GM18526 (cell line): Measurements from ENCODE around the gene RBMS1.

Source experiments
- POLR2A ChIP-seq: IDR thresholded peaks from 3 replicates; pipeline ENCODE4 v1.6.1; 2011; ENCODE audit not compliant: insufficient read length; ENCODE audit errors: extremely low read depth

RBMS1 gene

DNA sequence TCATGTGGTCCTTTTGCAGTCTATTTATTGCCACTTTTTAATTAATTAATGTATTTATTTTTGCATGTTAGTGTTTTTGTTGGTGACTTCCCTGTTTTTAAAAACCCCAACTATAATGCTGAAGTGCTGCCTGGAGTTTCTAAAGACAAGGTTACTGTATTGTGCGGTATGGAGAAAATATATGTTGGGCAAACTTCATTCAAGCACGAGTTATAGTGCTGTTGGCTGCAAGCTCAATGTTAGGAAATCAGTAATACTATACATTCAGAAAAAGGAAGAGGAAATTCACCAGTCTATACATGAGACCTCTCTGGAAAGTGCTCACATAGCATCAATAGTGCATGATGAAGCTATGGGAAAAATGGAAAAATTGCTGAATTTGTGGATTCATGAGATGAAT lies 15.4 kb upstream of the RBMS1 start:
- no peak for TF ChIP-seq POLR2A

GRCh38 chr2:160507464-160507863 lies 13.9 kb upstream of the RBMS1 start:
- no peak for TF ChIP-seq POLR2A

DNA sequence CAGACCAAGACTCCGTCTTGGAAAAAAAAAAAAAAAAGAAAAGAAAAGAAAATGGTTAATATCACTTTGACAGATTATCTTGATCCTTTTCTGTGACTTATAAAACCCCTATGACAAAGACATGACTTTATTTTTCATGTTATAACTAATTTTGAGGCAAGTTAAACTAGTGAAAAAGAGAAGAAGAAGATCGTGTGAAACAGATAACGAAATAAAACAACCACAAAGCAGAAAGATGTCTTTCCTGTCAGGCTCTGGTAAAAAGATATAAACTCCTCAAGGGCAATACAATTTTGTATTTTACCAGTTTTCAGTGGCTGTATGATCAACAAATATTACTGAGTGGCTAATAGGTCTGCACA lies 13.4 kb upstream of the RBMS1 start:
- TF ChIP-seq POLR2A, result no peak

- TF ChIP-seq POLR2A, result no peak
These were observed 12.9 kb upstream of the RBMS1 start for GRCh38 chr2:160506371-160507045.

GRCh38 chr2:160505256-160505655 lies 11.6 kb upstream of the RBMS1 start:
- TF ChIP-seq POLR2A, result no peak

- TF ChIP-seq POLR2A, result no peak
These were observed 8.9 kb upstream of the RBMS1 start for GRCh38 chr2:160502478-160502877.

DNA sequence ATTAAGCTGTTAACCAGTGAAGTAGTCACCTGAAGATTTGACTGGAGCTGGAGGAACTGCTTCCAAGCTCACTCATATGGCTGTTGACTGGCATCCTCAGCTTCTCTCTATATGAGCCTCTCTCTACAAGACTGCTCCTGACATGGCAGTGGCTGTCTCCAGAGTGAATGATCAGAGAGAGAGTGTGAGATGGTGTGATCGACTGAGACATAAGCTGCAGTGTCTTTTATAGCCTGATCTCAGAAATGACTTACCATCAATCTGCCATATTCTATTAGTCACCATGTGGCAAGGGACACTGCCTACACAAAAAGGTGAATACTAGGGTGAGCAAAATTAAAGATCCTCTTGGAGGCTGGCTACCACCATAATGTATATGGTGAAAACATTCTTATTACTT lies 7.8 kb upstream of the RBMS1 start:
- no peak for TF ChIP-seq POLR2A

GRCh38 chr2:160499865-160500264 lies 6.3 kb upstream of the RBMS1 start:
- no peak for TF ChIP-seq POLR2A

DNA sequence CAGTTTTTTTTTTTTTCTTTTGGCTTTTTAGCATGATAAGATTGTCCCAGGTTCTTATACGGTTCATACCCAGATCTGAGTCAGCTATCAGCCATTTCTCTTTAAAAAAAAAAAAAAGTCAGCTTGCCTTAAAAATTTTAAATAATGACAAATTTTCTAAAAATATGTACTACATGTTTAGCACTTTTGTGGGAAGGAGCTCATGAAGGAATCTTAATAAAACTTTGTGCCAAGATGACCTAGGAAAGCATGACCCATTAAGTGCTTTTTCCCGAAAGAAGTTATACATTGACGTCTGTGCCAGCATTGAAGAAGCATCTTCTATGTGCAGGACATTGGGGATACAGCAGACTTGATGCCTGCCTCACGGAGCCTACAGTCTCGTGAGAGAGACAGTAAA lies 4.5 kb upstream of the RBMS1 start:
- no peak for TF ChIP-seq POLR2A

DNA sequence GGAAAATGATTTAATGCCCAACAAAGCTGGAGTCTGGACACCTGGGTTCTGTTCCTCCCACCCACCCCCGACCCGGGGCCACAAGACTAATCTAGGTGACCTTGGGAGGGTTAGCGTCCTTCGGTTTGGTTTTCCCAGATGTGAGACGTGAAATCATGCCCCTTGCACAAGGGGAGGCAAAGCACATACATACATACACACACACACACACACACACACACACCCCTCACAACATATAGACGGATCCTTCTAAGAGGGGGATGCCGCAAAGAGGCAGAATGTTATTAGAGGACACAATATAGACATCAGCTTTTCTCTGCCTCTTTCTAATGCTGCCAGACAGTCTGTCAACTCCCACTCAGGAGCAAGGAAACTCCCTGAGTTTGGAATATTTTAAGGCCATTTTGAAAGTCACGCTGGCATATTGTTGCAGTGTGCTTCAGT lies 616 bp upstream of the RBMS1 start:
- no peak for TF ChIP-seq POLR2A

DNA sequence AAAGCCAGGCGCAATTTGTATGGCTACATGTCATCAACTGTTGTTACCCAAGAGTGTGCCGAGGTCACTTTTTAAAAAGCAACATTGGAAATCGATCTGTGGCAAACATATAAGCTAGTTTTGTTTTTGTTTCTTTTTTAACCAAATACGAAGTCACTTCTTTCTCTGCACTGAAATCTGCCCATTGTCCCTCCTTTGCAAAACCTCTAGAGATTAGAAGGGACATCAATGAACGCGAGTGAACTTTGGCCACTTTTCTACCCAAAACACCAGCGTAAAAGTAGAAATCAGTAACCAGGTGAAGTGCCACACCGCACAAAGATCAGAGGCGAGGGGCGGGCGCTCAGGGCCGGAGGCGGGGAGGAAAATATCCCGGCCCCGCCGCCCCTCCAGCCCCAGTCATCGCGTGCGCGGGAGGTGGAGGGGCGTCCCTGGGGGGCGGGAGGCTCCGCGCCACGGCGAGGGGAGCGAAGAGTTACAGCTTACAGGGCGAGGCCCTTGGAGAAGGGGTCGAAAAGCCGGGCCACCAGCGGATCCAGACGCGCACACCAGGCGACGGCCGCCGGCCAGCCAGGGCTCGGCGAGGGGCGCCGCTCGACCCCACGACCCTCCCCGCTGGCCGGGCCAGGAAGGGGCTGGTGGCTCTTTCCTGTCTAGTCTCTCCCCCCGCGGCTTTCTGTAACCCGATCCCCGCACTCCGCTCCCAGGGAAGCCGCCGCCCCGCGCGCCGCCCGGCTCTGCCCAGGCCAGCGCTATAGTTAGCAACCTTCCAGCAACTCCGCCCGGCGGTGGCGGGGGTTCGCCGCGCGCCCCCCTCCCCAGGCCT lies 993 bp downstream of the RBMS1 start:
- no peak for TF ChIP-seq POLR2A

GRCh38 chr2:160491911-160492371 lies 1.7 kb downstream of the RBMS1 start:
- no peak for TF ChIP-seq POLR2A

- no peak for TF ChIP-seq POLR2A
These were observed 2.6 kb downstream of the RBMS1 start for GRCh38 chr2:160490733-160491685.

GRCh38 chr2:160489111-160489510 lies 4.5 kb downstream of the RBMS1 start:
- TF ChIP-seq POLR2A, result no peak

- no peak for TF ChIP-seq POLR2A
These were observed 7.3 kb downstream of the RBMS1 start for GRCh38 chr2:160486341-160486740.

- no peak for TF ChIP-seq POLR2A
These were observed 8.6 kb downstream of the RBMS1 start for GRCh38 chr2:160484859-160485520.

DNA sequence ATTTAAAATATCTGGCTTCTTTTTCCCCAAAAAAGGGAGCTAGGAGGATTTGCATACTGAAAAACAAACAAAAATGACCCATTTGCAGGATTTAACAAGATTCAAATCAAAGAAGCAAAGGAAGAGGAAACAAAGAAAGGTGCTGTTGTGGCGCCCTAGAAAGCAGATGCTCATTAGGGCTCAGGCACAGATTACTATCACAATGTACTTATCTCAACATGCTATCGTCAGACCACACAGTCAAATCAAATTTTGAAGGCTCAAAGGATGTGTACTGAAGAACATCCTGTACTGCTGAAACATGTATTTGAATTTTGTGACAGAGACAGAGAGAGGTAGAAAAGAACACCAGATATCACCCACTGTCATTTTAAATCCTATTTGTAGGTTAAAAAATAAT lies 10.9 kb downstream of the RBMS1 start:
- TF ChIP-seq POLR2A, result no peak
